ENCODE measurements around the gene ESPL1.

The ESPL1 gene

DNA sequence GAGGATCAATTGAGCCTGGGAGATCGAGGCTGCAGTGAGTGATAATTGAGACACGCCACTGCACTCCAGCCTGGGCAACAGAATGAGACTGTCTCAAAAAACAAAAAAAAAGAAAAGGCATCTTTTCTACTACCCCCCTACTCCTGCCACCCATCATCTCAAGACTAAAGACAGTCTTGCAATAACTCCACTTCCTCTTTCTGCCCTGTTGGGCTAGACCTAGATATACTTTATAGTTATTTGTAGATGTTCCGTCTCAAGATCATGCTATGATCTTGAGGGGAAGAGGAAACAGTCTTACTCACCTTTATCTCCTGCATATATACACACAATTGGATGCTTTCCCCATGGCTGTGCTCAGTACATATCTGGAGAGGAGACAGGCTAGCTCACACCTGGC, 12.1 kb upstream of the ESPL1 start:
- TF ChIP-seq, protein P1, sequence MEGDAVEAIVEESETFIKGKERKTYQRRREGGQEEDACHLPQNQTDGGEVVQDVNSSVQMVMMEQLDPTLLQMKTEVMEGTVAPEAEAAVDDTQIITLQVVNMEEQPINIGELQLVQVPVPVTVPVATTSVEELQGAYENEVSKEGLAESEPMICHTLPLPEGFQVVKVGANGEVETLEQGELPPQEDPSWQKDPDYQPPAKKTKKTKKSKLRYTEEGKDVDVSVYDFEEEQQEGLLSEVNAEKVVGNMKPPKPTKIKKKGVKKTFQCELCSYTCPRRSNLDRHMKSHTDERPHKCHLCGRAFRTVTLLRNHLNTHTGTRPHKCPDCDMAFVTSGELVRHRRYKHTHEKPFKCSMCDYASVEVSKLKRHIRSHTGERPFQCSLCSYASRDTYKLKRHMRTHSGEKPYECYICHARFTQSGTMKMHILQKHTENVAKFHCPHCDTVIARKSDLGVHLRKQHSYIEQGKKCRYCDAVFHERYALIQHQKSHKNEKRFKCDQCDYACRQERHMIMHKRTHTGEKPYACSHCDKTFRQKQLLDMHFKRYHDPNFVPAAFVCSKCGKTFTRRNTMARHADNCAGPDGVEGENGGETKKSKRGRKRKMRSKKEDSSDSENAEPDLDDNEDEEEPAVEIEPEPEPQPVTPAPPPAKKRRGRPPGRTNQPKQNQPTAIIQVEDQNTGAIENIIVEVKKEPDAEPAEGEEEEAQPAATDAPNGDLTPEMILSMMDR (IDR thresholded peaks at IDR 0.05) = no peak

DNA sequence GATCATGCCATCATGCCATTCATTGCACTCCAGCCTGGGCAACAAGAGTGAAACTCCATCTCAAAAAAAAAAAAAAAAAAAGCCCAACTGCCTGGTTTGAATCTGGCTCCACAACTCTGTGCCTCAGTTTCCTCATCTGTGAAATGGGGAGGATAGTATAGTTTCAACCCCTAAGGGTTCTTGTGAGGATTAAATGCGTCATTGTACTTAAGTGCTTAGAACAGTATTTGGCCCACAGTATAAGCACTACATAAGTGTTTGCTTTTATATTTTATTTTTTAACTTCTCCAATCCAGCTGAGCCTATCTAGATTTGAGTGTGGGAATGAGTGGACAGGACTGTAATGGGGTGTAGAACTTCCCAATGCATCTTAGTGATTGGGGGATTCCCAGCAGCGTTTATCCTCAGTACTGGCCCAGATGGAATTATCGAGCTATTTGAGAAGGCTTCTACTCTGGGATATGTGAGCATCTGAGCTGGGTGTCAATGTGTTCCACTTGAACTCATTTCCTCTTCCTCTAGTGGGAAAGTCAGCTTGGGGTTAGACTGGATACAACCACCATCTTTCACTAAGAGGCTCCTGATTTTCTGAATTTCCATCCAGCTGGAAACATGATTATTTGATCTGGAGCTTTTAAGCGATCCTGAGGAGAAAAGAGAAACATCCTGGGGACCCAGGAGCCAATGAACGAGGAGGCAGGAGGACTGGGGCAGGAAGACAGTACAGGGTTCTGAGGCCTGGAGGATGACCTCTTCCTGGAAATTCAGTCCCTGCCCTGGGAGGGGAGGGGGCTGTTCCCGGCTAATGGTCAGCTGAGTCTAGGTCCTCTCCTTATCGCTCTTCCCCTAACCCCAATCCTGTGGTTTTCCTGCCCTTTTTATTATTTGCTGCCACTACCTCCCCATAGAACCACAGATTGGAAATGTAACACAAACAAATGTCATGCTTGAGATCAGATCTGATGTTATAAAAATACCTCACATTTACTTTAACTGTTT, 9.3 kb upstream of the ESPL1 start:
- TF ChIP-seq, protein P1 (IDR thresholded peaks at IDR 0.05) = no peak

DNA sequence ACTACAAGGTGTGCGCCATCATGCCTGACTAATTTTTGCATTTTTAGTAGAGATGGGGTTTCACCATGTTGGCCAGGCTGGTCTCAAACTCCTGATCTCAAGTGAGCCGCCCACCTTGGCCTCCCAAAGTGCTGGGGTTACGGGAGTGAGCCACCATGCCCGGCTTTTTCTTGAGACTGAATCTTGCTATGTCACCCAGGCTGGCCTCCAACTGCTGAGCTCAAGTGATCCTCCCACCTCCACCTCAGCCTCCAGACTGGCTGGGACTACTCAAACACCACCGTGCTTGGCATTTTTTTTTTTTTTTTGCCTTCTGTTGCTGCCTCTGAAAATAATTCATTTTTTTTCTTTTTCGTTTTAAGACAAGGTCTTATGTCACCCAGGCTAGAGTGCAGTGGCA, 8.2 kb upstream of the ESPL1 start:
- TF ChIP-seq, protein P1 (IDR thresholded peaks at IDR 0.05) = no peak

DNA sequence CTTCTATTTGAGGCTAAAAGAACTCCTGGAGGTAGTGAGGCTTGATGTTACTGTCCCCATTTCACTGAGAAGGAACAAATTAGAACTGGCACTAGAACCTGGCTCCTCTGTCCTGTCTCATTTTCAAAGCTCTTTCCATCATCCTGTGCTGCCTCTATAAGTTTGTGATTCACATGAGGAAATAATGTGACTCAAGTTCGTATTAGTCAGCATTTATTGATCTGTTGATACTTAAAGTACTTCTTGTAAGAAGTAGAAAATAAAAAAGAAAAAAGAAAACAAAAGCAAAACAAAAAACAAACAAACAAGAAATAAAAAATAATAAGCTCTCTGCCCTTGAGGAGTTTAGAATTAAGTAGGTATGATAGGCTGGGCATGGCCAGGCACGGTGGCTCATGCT, 2.3 kb upstream of the ESPL1 start:
- TF ChIP-seq, protein P1 (IDR thresholded peaks at IDR 0.05) = no peak

DNA sequence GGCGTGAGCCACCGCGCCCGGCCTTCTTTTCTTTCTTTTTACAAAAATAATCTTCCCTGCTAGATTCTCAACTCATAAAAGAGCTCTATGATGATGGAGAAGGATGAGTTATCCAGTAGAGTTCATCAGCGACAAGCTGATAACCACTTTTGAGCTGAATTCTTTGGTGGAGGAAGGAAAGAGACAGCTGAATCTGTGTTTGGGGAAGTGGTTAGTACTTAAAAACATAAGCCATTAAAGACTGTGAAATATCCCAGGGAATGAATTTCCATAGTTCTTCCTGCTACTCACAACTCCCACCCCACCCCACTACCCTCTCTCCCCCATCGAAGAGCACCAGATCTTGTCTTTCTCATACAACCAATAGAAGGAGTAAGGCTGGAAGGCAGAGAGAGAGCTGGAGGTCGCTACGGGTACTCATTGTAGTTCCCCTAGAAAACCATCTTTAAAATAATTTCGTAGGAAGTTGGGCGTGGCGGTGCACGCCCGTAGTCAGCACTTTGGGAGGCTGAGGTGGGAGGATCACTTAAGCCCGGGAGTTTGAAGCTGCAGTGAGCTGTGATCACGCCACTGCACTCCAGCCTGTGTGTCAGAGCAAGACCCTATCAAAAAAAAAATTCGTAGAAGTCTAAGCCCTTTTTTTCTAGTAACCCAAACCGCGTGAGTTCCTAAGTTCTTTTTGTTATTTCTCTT, 647 bp upstream of the ESPL1 start:
- TF ChIP-seq, protein P1 (IDR thresholded peaks at IDR 0.05) = no peak

DNA sequence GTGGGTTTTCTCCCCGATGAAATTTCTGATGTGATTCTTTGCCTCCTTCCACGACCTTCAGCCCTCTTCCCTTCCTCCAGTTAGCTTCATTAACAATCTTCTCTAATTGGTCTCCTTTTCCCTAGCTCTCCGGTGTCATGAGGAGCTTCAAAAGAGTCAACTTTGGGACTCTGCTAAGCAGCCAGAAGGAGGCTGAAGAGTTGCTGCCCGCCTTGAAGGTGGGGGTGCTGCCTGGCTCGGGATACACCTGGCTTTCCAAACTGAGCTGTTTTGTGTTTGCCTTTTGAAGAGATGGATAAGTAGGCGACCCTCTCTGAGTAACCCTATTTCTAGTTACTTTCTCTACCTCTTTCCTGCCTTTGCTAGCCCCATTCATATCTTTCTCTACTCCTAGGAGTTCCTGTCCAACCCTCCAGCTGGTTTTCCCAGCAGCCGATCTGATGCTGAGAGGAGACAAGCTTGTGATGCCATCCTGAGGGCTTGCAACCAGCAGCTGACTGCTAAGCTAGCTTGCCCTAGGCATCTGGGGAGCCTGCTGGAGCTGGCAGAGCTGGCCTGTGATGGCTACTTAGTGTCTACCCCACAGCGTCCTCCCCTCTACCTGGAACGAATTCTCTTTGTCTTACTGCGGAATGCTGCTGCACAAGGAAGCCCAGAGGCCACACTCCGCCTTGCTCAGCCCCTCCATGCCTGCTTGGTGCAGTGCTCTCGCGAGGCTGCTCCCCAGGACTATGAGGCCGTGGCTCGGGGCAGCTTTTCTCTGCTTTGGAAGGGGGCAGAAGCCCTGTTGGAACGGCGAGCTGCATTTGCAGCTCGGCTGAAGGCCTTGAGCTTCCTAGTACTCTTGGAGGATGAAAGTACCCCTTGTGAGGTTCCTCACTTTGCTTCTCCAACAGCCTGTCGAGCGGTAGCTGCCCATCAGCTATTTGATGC, 797 bp downstream of the ESPL1 start:
- TF ChIP-seq, protein P1 (IDR thresholded peaks at IDR 0.05) = no peak

DNA sequence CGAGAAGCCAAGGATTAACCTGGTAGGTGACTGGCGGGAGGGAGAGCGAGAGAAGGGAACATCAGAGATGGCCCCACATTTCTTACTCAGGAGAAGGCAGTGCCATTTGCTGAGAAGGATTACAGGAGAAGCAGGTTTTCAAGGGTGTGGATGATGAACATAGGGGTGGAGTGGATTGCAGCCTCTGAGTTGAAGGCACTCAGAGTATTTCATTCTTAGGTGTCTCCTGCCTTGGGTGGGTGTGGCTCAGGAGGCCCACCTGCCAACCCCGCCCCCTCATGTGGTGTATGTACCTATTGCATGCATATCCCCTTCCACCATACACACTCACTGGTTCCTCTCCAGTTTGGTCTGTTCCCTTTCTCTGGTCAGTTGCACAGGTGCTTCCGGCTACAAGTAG, 6.3 kb downstream of the ESPL1 start:
- TF ChIP-seq, protein P1 (IDR thresholded peaks at IDR 0.05) = no peak
